ENCODE data around the gene SSTR3. TPM values are rescaled to one million over a fixed set of nuclear protein-coding genes. Genes with fewer than 3 reads are reported as not detected.

The SSTR3 gene
- total and polyA plus RNA-seq, 2 donors (not counting 1 experiment from before 2014, with no cell fraction given) = not detected

- Histone ChIP-seq H4K20me1 (ENCODE audit: control insufficient read depth, extremely low read depth, insufficient read depth, low read length) (no peaks in the 10 kb centered on the region), H3K79me2 (ENCODE audit: control insufficient read depth, insufficient read depth, low read length) (no peaks in the 10 kb centered on the region), H3K9ac (ENCODE audit: insufficient read depth, low read length) (no peak overlapping the region), H2AFZ (ENCODE audit: low read length) (no peak overlapping the region), H3K27ac (ENCODE audit: insufficient read depth, low read length) (no peak overlapping the region), H3K4me1 (ENCODE audit: control insufficient read depth, extremely low read depth, insufficient read depth, low read length) (peaks cover 18% of the 10 kb centered on the region), H3K4me3 (replicated peaks in 1 of 4; ENCODE audit: control extremely low read depth in 1 of 4, insufficient read depth in 1 of 4, low read depth in 3 of 4, low read length in 4 of 4) (no peak overlapping the region), H3K9me3 (ENCODE audit: control insufficient read depth, insufficient read depth, low read depth, low read length) (no peaks in the 10 kb centered on the region), H3K4me2 (ENCODE audit: extremely low read depth, insufficient read depth, low read length) (no peak overlapping the region), H3K36me3 (ENCODE audit: control insufficient read depth, insufficient read depth, low read length) (no peaks in the 10 kb centered on the region), H3K27me3 (ENCODE audit: control insufficient read depth, insufficient read depth, low read length) (no peaks in the 10 kb centered on the region)
- no peak for DNase-seq (ENCODE audit: low read depth in 2 of 2)
- no peak for TF ChIP-seq EZH2 (IDR thresholded peaks at IDR 0.05; ENCODE audit: low read length, missing control alignments)
- TF ChIP-seq, protein P1, sequence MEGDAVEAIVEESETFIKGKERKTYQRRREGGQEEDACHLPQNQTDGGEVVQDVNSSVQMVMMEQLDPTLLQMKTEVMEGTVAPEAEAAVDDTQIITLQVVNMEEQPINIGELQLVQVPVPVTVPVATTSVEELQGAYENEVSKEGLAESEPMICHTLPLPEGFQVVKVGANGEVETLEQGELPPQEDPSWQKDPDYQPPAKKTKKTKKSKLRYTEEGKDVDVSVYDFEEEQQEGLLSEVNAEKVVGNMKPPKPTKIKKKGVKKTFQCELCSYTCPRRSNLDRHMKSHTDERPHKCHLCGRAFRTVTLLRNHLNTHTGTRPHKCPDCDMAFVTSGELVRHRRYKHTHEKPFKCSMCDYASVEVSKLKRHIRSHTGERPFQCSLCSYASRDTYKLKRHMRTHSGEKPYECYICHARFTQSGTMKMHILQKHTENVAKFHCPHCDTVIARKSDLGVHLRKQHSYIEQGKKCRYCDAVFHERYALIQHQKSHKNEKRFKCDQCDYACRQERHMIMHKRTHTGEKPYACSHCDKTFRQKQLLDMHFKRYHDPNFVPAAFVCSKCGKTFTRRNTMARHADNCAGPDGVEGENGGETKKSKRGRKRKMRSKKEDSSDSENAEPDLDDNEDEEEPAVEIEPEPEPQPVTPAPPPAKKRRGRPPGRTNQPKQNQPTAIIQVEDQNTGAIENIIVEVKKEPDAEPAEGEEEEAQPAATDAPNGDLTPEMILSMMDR (conservative IDR thresholded peaks at IDR 0.05 in 1 of 2, IDR thresholded peaks at IDR 0.05 in 1 of 2; ENCODE audit: low read depth in 1 of 2, low read length in 2 of 2) = no peak
Observed at GRCh38 chr22:37232140-37232998, 20.1 kb upstream of the SSTR3 start.

DNA sequence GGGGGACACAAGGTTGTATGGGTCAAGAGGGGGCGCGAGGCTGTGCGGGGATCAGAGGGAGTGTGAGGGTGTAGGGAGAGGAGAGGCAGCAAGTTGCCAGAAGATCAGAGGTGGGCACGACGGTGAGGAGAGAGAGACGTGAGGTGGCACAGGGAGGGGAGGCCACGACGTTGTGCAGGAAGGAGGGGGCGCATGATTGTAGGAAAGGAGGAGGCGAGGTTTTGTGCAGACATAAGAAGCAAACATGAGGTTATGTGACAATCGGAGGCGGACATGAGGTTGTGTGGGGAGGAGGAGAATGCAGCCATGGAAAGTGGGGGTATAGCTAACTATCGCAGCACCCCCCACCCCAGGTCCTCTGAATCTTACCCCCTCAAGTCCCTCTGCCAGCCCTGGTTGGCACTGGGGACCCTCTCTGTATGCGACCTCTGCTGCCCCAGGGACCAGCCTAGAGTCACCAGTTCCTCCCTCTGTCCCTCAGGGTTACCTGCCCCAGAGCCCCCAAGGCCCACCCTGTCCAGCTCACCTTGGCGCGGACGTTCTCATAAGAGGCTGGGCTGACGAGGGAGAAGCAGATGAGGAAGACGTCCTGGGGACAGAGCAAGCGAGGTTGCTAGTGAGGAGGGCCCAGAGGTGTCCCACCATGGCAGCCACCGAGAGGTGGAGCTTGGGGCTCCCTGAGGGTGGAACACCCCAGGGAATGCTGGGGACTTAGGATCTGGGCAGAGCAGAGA lies 19.3 kb upstream of the SSTR3 start:
- Histone ChIP-seq H3K9ac (ENCODE audit: insufficient read depth, low read length) (no peak overlapping the region), H3K4me3 (replicated peaks in 1 of 4; ENCODE audit: control extremely low read depth in 1 of 4, insufficient read depth in 1 of 4, low read depth in 3 of 4, low read length in 4 of 4) (no peak overlapping the region), H3K79me2 (ENCODE audit: control insufficient read depth, insufficient read depth, low read length) (no peaks in the 10 kb centered on the region), H3K27ac (ENCODE audit: insufficient read depth, low read length) (no peak overlapping the region), H3K4me2 (ENCODE audit: extremely low read depth, insufficient read depth, low read length) (no peak overlapping the region), H2AFZ (ENCODE audit: low read length) (no peak overlapping the region), H3K36me3 (ENCODE audit: control insufficient read depth, insufficient read depth, low read length) (no peaks in the 10 kb centered on the region), H3K4me1 (ENCODE audit: control insufficient read depth, extremely low read depth, insufficient read depth, low read length) (peaks cover 18% of the 10 kb centered on the region), H3K27me3 (ENCODE audit: control insufficient read depth, insufficient read depth, low read length) (no peaks in the 10 kb centered on the region), H3K9me3 (ENCODE audit: control insufficient read depth, insufficient read depth, low read depth, low read length) (no peaks in the 10 kb centered on the region), H4K20me1 (ENCODE audit: control insufficient read depth, extremely low read depth, insufficient read depth, low read length) (no peaks in the 10 kb centered on the region)
- DNase-seq (ENCODE audit: low read depth in 2 of 2) = no peak
- TF ChIP-seq EZH2 (IDR thresholded peaks at IDR 0.05; ENCODE audit: low read length, missing control alignments) = no peak
- TF ChIP-seq, protein P1 (conservative IDR thresholded peaks at IDR 0.05 in 1 of 2, IDR thresholded peaks at IDR 0.05 in 1 of 2; ENCODE audit: low read depth in 1 of 2, low read length in 2 of 2) = no peak

DNA sequence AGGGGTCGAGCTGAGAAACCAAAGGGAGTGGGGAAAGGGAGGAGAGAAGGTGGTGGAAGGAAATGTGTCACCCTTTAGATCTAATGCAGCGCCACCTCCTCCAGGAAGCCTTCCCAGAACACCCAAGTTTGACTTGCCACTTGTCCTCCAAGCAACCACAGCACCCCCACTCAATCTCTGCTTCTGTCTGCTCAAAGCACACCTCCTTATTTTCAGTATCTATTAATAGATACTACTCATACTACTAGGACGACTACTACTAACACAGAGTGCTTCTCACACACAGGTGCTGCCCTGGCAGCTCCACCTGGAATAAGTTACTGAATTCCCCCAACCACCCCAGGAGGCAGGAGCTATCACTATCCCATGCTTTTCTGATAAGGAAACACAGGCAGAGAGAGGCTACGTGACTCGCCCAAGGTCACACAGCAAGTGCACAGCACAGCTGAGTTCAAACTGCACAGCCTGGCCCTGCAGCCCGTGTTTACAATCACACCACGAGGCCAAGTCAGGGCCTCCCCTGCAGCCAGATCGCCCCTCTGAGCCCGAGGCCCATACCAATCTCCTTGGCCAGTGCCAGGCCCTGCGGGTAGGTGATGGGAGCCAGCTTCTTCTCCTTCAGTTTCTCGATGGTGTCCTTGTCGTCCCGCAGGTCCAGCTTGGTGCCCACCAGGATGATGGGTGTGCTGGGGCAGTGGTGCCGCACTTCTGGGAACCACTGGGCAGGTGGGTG lies 18.6 kb upstream of the SSTR3 start:
- no peaks in the 10 kb centered on the region for H3K79me2 ChIP-seq (ENCODE audit: control insufficient read depth, insufficient read depth, low read length)
- H3K4me3 ChIP-seq (replicated peaks in 1 of 4; ENCODE audit: control extremely low read depth in 1 of 4, insufficient read depth in 1 of 4, low read depth in 3 of 4, low read length in 4 of 4) = no peak overlapping the region
- H3K36me3 ChIP-seq (ENCODE audit: control insufficient read depth, insufficient read depth, low read length) = no peaks in the 10 kb centered on the region
- no peak for TF ChIP-seq EZH2 (IDR thresholded peaks at IDR 0.05; ENCODE audit: low read length, missing control alignments)
- TF ChIP-seq, protein P1 (conservative IDR thresholded peaks at IDR 0.05 in 1 of 2, IDR thresholded peaks at IDR 0.05 in 1 of 2; ENCODE audit: low read depth in 1 of 2, low read length in 2 of 2) = no peak
- H4K20me1 ChIP-seq (ENCODE audit: control insufficient read depth, extremely low read depth, insufficient read depth, low read length) = no peaks in the 10 kb centered on the region
- peaks cover 18% of the 10 kb centered on the region for H3K4me1 ChIP-seq (ENCODE audit: control insufficient read depth, extremely low read depth, insufficient read depth, low read length)
- H3K27me3 ChIP-seq (ENCODE audit: control insufficient read depth, insufficient read depth, low read length) = no peaks in the 10 kb centered on the region
- no peak overlapping the region for H3K4me2 ChIP-seq (ENCODE audit: extremely low read depth, insufficient read depth, low read length)
- H3K9ac ChIP-seq (ENCODE audit: insufficient read depth, low read length) = no peak overlapping the region
- no peak overlapping the region for H2AFZ ChIP-seq (ENCODE audit: low read length)
- no peak overlapping the region for H3K27ac ChIP-seq (ENCODE audit: insufficient read depth, low read length)
- no peaks in the 10 kb centered on the region for H3K9me3 ChIP-seq (ENCODE audit: control insufficient read depth, insufficient read depth, low read depth, low read length)
- DNase-seq (ENCODE audit: low read depth in 2 of 2) = peak in 1 of 2 donors; percentile 7
